GM19240 (cell line): ENCODE measurements around the gene SYNE1.
"Not testable (repeated sequence)": the region's sequence is repeated elsewhere in the genome, so short reads cannot be mapped to it uniquely, and the experiment has no call there.

Source experiments
- DNase-seq: peaks from one replicate; pipeline ENCODE4 v3.0.0; 2011; ENCODE audit warnings: low spot score; ENCODE audit not compliant: insufficient read length

SYNE1 gene

DNA sequence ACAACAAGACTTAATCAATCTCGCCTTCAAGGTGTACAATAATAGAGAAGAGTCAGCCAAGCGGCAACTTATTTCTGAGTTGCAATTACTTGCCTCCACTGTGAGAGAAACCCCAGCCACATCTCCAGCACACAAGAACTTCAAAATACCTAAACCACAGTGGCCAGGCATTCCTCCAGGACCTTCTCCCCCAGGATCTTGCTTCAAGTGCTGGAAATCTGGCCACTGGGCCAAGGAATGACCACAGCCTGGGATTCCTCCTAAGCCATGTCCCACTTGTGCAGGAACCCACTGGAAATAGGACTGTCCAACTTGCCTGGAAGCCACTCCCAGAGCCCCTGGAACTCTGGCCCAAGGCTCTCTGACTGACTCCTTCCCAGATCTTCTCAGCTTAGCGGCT lies 144.9 kb downstream of the SYNE1 start:
- not testable (repeated sequence) for DNase-seq

DNA sequence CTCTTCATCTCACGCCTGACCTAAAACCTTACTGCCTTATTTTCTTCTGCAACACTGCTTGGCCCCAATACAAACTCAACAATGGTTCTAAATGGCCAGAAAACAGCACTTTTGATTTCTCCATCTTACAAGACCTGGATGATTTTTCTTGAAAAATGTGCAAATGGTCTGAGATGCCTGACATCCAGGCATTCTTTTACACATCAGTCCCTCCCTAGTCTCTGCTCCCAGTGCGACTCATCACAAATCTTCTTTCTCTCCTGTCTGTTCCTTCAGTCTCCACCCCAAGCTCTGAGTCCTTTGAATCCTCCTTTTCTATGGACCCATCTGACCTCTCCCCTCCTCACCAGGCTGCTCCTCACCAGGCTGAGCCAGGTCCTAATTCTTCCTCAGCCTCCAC lies 145.7 kb downstream of the SYNE1 start:
- not testable (repeated sequence) for DNase-seq

DNA sequence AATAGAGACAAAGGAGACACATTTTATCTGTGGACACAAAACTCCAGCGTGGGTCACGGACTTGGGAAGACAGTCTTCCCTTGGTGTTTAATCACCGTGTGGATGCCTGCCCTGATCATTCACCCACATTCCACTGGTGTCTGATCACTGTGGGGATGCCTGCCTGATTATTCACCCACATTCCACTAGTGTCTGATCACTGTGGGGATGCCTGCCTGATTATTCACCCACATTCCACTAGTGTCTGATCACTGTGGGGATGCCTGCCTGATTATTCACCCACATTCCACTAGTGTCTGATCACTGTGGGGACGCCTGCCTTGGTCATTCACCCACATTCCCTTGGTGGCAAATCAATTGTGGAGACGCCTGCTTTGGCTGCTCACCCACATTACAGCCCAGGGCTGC lies 146.2 kb downstream of the SYNE1 start:
- DNase-seq = not testable (repeated sequence)

DNA sequence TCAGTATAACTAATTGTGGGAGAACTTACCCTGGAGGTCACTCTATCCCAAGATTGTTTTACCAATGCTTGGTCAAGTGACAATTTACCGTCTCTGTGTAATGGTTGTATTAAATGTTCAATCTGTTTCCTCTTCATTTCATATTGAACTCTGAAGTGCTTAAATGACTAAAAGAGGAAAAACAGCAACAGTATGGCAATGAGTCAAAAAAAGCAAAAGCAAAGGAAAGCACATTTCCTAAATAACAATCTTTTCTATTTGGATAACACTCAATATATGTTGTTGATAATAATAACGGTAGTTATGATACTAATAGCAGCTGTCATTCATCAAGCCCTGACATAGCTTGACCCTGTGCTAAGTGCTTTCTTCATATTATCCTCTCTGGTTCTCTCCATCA lies 152.4 kb downstream of the SYNE1 start:
- DNase-seq = no peak

DNA sequence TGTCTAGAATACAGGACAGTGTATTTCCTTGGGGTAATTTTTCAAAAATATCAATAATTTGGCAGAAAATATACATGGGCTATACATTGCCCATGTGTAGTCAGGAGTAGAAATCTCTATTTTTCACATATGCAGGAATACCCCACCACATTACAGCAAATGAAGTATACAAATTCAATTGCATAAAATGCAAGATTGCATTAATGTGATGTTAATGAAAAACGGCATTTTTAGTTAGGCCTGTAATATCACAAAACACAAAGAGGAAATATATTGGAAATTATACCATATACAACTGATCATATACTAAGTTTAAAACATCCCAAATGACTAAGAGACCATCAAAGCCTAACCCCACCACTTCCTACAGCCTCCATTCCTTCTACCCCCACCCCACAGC lies 154.9 kb downstream of the SYNE1 start:
- no peak for DNase-seq

DNA sequence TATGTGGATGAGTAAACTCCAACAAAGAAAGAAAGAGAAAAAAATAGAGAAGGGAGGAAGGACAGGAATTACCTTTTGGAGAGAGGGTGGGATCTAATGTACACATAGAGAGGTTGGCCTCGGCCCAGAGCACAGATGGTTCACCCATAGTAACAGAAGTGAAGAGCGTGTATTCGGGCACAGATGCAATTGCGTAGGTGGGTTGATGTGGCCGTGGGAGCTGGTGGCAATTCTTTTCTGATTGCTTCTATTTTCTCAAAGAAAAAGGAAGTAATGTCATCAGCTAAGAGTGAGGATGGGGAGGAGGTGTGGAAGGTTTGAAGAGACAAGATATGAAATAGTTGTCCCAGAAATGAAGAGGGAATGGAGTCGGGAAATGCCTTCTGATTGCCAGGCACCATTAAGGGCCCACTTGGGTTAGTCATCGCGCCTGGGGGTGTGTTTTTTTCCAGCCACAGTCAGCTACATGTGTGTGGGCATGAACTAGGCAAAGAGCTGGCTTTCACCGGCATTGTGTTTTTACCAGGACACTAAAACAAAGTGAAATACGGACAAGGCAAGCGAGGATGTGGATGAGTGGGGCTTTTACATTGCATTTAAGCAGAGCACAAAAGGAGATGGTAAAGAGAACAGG lies 158.7 kb downstream of the SYNE1 start:
- no peak for DNase-seq

DNA sequence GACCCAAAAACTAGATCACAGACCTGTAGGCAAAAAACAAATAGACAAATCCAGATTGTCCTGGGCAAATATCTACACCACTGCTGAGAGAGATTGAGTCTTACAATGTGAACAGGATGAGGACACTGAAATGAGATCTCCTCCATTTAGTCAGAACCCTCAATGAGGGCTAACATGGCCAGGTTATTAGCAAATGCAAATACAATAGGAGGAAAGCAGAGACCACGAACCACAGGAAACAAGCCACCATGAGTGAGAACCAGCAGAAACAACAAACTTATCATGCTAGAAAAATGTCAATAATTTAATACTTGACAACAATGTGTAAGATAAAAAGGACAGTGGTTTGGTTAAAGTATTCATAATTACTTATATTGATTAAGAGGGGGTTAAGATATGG lies 162.8 kb downstream of the SYNE1 start:
- no peak for DNase-seq

DNA sequence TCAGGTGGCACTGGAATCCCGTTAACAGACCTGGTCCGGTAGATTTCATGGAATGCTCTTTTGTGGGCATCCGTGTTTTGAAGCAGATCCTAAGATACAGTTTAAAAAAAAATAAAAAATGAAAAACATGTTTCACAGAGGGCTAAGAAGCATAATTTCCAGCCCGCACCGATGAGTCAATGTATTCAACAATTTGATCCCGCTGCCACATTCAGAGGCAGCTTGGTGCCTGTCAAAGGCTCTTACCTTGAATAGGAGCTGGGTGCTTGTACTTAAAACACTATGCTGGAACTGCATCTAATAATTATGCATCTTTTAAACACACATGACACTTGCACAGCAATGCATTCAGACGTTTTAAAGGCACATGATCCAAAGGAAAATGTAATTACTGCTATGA lies 164.8 kb downstream of the SYNE1 start:
- no peak for DNase-seq

DNA sequence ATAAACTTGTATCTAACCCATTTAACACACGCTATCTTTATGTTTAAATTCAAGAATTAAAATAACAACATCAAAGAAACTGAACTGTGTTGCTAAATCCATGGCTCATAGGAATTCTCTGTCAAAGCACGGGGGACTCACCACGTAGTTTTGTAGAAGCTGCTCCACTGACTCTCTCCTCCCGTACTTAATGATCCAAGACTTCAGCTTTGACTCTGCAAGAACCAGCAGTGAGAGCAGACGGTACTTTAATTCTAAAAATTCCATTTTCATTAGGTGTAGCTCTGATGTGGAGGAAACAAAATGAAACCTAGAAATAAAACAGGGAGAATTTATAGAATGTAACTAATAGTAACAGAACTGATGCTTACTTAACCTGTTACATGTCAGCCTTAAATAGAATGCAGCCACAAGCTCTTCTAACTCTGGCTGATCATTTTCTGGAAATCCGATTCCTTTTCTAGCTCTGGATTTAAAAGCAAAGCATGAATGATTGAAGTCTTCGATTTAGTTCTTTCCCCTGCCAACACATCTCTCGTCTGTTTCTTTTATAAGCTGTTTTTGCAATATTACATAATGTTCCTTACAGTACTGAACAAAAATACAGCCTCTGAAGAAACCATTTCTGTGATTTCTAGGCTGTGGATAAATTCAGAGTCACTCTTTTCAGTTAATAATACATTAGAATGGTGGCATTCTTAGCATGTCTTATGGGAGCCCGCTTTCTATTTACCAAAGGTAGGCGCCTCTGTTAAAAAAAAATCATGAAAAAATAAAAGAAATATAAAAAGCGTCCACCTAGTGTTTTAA lies 165.5 kb downstream of the SYNE1 start:
- DNase-seq = no peak

DNA sequence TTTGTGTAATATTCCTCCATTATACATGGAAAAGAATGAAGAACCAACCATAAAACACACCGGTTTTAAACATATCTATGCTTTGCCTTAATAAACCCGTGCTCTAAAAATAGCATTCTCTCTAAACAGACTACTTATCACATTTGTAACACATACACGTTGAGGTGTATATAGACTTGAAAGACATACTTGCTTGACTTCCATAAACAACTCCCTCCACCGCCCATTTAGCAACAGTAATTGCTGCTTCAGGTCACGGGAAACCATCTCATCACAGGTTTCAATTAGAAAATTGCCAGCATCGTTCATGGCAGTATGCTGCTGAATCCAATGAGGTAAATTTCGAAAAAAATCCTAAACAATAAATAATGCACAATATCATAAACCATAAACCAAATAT lies 174.0 kb downstream of the SYNE1 start:
- no peak for DNase-seq

DNA sequence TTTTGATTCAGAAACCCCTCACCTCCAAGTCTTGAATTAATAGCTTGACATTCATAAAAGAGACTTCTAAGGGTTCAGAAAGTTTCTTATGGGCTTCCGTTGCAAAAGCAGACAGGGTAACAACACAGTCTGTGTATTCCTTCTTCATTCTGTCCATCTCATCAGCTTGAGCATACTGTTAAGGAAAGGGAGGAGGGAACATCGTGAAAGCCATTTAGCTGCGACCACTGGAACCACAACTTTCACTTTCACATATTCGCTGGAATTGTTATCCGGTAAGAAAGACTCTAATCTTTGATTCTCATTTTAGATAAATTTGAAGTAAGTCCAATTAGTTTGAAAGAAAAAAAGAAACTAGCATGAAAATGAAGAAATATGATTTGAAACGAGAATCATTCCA lies 174.4 kb downstream of the SYNE1 start:
- no peak for DNase-seq

DNA sequence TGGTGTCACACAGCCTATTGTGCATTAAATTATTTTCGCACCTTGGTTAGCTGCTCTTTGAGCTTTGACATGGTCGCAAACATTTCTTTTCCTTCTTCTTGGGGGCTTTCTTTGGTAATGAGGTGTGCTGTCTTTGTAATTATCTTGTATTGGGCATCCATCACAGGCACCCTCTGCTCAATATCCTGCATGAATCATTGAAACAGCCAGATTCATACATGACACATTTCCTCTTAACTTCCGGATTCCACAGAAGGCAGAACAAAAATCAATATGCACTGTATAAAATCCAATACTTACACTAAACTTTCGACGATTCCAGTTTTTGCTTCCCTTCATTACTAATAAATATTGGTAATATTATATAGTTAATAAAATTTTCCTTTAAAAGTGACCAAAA lies 175.6 kb downstream of the SYNE1 start:
- DNase-seq = no peak

DNA sequence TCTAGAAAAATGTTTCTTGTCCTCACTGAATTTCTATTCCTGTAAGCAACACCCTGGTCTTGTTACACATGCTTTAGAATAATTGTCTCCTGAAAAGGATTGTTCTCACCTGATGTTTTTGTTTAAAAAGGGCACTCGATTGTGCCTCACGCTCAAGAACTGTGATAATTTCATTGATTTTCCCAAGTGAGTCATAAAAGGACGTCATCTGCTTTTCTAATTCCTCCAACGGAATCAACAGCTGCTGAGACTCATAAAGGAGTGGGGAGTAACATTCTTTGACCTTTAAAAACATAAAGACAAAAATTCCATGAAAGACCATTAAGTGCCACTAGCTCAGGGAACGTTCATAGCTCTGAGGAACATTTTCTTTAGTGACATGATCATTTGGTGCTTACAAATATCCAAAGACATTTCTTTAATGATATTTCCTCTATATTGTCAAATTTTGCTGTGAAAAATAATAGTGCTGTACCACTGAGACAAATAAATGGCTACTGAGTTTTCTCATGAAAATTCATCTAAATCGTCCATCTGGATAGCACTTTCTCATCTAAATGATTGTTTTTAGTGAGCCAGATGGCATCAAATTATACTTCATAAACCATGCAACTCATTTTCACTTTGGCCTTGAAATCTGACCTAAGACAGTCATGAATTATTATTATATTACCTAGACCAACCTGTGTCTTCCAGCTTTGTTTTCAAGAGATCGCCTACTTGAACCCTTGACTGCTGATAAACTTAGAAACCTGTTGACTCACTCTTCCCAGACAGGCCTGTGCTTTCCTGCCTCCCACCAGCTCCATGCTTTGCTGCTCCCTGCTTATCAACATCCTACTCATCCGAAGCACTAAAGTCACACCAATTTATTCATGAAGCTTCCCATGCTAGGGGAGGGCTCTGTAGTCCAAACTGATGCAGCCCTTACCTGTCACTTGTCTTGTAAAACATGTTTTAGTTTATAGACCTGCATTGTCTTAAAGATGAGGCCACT lies 178.2 kb downstream of the SYNE1 start:
- no peak for DNase-seq

DNA sequence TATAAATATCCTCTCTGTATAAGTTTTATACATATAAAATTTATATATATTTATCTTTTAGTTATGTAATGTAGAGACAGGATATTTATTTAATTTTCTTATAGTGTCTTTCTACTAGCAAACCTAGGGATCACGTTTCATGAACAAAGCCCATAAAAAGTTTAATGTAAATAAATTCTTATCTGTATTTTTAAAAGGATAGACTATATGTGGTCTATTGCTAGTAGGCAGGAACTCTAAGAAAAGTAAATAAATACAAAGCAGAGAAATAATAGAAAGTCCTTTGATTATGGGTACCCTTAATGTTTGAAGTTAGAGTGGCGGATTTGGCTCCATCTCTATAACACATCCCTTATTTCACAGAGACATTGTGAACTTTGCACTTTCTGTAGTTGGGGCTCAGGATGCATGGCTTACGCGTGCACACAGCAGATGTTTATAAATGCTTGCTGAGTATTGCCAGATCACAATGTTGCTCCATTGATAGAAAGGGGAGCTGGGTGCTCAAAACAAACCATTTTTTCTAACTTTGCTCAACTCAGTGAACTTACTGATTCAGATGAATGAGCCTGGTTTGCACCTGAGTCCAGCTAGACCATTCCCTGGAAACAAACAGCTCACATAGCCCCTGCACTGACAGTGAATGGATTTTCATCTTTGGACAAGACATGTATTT lies 179.1 kb downstream of the SYNE1 start:
- no peak for DNase-seq

DNA sequence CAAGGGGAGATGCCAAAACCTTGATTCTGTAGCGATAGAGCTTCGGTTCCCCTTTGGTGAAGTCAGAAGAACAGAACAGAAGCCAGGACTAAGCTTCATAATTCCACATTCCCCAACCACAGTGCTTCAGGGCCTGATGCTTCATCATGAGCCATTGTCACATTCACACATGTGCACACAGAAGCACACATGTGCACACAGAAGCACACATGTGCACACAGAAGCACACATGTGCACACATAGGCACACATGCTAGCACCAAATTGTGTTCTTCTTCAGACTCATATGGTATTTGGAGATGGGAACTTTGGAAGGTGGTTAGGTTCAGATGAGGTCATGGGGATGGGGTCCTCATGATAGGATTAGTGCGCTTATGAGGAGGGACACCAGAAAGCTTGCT lies 183.2 kb downstream of the SYNE1 start:
- DNase-seq = no peak

DNA sequence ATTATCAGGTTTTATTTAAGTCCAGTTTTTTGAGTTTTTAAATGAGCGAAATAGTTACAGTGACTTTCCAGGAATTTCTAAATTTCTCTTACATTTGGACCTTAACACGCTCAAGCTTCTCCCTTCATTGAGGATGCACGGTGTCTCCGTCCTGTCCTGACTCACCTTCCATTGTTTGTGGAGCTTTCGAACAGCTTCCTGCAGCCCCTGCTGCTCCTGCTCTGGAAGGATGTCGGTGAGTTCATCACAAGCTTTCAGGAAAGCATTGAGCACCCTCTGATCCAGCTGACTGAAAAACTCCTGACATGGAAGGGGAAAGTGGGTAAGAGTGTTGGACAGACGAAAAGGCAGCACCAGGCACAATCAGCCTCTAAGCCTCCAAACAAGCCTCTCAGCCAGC lies 183.7 kb downstream of the SYNE1 start:
- no peak for DNase-seq

DNA sequence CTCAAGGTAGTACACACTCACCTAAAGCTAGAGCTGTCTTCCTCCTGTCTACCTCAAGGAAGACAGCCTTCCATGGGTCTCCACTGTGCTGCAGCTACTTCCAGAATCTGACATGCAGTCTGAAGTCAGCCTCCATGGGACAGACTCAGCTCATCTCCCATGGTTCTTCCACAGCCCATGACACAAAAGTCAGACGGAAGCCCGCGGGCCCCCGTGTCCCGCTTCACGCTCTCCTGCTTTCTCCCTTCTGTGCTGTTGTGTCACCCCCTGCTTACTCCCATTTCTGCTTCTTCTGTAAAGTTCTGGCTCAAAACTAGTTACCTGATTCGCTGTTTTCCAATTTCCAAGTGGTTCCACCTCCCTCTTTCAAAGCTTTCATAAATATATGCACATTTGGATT lies 184.5 kb downstream of the SYNE1 start:
- no peak for DNase-seq

DNA sequence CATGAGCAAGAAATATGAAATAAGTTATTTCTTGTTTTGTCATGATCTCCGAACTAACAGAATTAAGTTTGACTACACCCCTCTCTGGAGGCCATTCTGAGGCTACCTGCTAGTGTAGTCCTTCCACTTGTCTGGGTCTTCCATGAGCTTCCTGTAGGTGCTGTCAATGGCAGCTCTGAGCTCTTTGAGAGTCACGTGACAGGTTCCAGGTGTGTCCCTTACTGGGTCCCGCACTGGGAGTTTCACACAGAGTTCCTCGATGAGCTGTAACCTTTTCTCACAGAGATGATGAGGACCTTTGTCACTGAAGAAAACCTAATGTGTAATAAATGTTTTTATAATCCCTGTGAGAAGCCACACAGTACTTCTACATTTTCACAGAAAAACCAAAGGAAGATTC lies 186.6 kb downstream of the SYNE1 start:
- DNase-seq = no peak

DNA sequence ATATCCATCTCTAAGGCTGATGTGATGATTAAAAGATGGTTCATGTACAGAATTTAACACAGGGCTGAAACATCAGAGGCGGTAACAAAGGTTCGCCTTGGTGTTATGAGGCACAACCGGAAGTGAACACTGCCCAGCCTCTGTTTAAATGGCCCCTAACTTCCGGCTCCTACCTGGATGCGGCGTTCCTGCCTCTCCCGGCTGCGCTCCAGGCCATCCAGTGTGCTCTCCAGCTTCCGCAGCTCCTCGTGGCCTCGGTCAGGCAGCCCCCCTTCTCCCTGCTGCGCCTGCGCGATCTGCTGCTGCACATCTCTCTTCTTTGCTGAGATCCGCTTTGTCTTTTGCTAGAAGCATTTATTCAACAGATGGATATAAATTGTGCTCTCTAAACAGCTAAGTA lies 195.3 kb downstream of the SYNE1 start:
- no peak for DNase-seq

DNA sequence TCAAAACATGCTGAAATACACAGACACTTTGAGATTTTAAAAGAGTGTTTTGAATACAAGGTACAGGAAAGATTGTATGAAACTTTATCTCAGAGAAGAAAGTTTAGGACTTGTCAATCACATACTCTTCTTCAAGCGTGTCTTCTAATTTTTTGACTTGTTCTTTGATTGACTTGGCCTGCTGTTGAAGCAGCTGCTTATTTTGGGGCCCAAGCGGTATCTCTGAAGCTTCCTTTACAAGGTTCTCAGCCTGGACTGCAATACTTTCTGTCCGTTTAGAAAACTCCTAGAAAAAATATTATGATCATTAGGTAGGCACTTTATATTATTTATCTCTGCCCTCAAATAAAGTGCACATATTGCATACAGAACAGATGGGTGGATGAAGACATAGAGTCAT lies 201.3 kb downstream of the SYNE1 start:
- no peak for DNase-seq

DNA sequence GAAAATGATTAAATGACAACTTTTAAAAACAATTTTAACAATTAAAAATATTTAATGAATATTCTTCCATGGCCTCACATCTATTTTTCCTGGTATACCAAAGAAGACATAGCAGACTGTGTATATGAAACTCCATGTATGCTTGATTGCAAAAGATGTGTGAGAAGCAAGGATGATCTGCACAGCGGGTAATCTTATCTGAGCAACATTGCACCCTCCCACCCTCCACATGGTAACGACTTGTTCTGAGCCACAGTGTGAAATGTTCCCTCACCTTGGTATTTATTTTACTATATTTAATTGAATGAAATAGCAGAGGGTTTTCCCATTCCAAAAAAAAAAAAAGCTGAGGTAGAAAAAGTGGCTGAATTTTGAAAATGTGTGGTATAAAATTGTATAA lies 204.4 kb downstream of the SYNE1 start:
- DNase-seq = no peak
